Keratinocyte (primary cell): Measurements from ENCODE around the gene C11orf71. TPM values are rescaled to one million over a fixed set of nuclear protein-coding genes. Genes with fewer than 3 reads are reported as not detected.
A peak's percentile ranks its signal among the peaks of the same experiment; 100 is the strongest.

Experiments
- DNase-seq: peaks from one replicate; pipeline ENCODE4 v3.0.0-alpha.2; 2011; ENCODE audit warnings: low read depth, missing footprints, low spot score
- FAIRE-seq: peaks from 2 replicates; lab custom pipeline; 2011; peaks lifted over from hg19 to GRCh38; lab: Jason Lieb, UNC
- H2AFZ ChIP-seq: 2 replicates; pipeline ENCODE4 v1.6.0; 2012; ENCODE audit warnings: low read length, control low read depth, inconsistent platforms; ENCODE audit not compliant: control insufficient read depth
- H3K27ac ChIP-seq: 2 replicates; pipeline ENCODE4 v1.5.1; 2011; ENCODE audit warnings: low read length; ENCODE audit not compliant: control insufficient read depth, insufficient read depth
- H3K27me3 ChIP-seq: 3 replicates; pipeline ENCODE4 v1.6.0; 2011; ENCODE audit warnings: low read length; ENCODE audit not compliant: control insufficient read depth, insufficient read depth; ENCODE audit errors: extremely low read depth
- H3K36me3 ChIP-seq, 2 experiments: 2 replicates in 1 of 2; 3 replicates in 1 of 2; pipeline ENCODE4 v1.5.1; 2011; ENCODE audit warnings: low read length in 2 of 2, mild to moderate bottlenecking in 1 of 2; ENCODE audit not compliant: control insufficient read depth in 2 of 2, insufficient read depth in 2 of 2; ENCODE audit errors: extremely low read depth in 1 of 2
- H3K4me1 ChIP-seq: 3 replicates; pipeline ENCODE4 v1.5.1; 2011; ENCODE audit warnings: low read length; ENCODE audit not compliant: control insufficient read depth, insufficient read depth; ENCODE audit errors: extremely low read depth
- H3K4me2 ChIP-seq: 3 replicates; pipeline ENCODE4 v1.6.0; 2011; ENCODE audit warnings: low read depth, low read length; ENCODE audit not compliant: control insufficient read depth, insufficient read depth; ENCODE audit errors: extremely low read depth
- H3K4me3 ChIP-seq, 3 experiments: fragments of 200-600 bp in 1 of 3; sonication (generic) in 1 of 3; 2 replicates in 2 of 3; 3 replicates in 1 of 3; pipeline ENCODE4 v1.5.1; 2011 to 2016; ENCODE audit warnings: low read length in 3 of 3, mild to moderate bottlenecking in 3 of 3, control low read depth in 2 of 3, inconsistent platforms in 1 of 3, low read depth in 1 of 3, mixed read lengths in 1 of 3, mixed run types in 1 of 3, moderate library complexity in 1 of 3; ENCODE audit not compliant: control insufficient read depth in 2 of 3, insufficient read depth in 2 of 3; ENCODE audit errors: extremely low read depth in 1 of 3
- H3K79me2 ChIP-seq: 2 replicates; pipeline ENCODE4 v1.6.0; 2012; ENCODE audit warnings: low read length; ENCODE audit not compliant: control insufficient read depth, insufficient read depth
- H3K9ac ChIP-seq: 3 replicates; pipeline ENCODE4 v1.6.0; 2011; ENCODE audit warnings: low read length; ENCODE audit not compliant: control insufficient read depth, insufficient read depth; ENCODE audit errors: extremely low read depth
- H3K9me1 ChIP-seq: 3 replicates; pipeline ENCODE4 v1.6.0; 2011; ENCODE audit warnings: low read length; ENCODE audit not compliant: control insufficient read depth, insufficient read depth; ENCODE audit errors: extremely low read depth
- H3K9me3 ChIP-seq: 2 replicates; pipeline ENCODE4 v1.5.1; 2012; ENCODE audit warnings: low read depth, low read length; ENCODE audit not compliant: control insufficient read depth
- H4K20me1 ChIP-seq: 3 replicates; pipeline ENCODE4 v1.6.0; 2011; ENCODE audit warnings: low read length; ENCODE audit not compliant: control insufficient read depth, insufficient read depth; ENCODE audit errors: extremely low read depth
- CTCF ChIP-seq, 3 experiments: IDR thresholded peaks in 1 of 3; conservative IDR thresholded peaks in 1 of 3; optimal IDR thresholded peaks in 1 of 3; 2 replicates in 2 of 3; 3 replicates in 1 of 3; pipeline versions ENCODE3 to v1.5.1; 2011; ENCODE audit warnings: low read length in 3 of 3, mild to moderate bottlenecking in 3 of 3, moderate library complexity in 2 of 3, control low read depth in 1 of 3, inconsistent platforms in 1 of 3; ENCODE audit not compliant: insufficient read depth in 2 of 3; ENCODE audit errors: extremely low read depth in 1 of 3
- EZH2 ChIP-seq: IDR thresholded peaks from one replicate; pipeline ENCODE4 v1.6.1; 2012; ENCODE audit warnings: inconsistent platforms, mild to moderate bottlenecking, low read length, moderate library complexity
- dilution Hi-C: fragments of 300-500 bp; cut with MboI; formaldehyde crosslinking; loops from one replicate; pipeline ENCODE4 v1.7.0; 2020; ENCODE audit warnings: low sequenced_read_pairs; ENCODE audit not compliant: extremely low pct_ligation_motif_present
- polyA plus RNA-seq, 5 experiments: library from polyadenylated mRNA; depleted of rRNA in 3 of 5; stranded (reverse) in 3 of 5; stranded (forward) in 1 of 5; unstranded in 1 of 5; fragments of >200 nt; gene quantifications; 1 replicate in 1 of 5; 2 replicates in 3 of 5; 3 replicates in 1 of 5; pipeline versions ENCODE4 v1.2.1 to v1.2.3, GENCODE V29; 2011 to 2012; ENCODE audit warnings: missing spikeins in 2 of 5, low read depth in 1 of 5, low replicate concordance in 1 of 5

C11orf71 gene
- polyA plus RNA-seq, 1 donor (not counting 4 experiments of a cell fraction or from before 2014, with no cell fraction given) = 2.1 TPM

- Histone ChIP-seq H4K20me1 (no peaks in the 10 kb centered on the region), H3K9me1 (no peaks in the 10 kb centered on the region), H3K36me3 (peaks cover 11 to 17% of the 10 kb centered on the region in 2 experiments), H2AFZ (no peak overlapping the region), H3K9me3 (no peaks in the 10 kb centered on the region), H3K27ac (no peak overlapping the region), H3K9ac (no peak overlapping the region), H3K4me1 (peaks cover 20% of the 10 kb centered on the region), H3K27me3 (no peaks in the 10 kb centered on the region), H3K79me2 (peaks cover 73% of the 10 kb centered on the region), H3K4me2 (no peak overlapping the region), H3K4me3 (no peak overlapping the region)
- dilution Hi-C loops = no loop called here
- FAIRE-seq (no peak), DNase-seq (no peak)
- TF ChIP-seq CTCF (optimal IDR thresholded peaks at IDR 0.05 in 1 of 3, IDR thresholded peaks at IDR 0.05 in 1 of 3, conservative IDR thresholded peaks at IDR 0.05 in 1 of 3; ENCODE audit: extremely low read depth in 1 of 3, insufficient read depth in 2 of 3, low read length in 3 of 3) (no peak), EZH2 (no peak)
Observed at GRCh38 chr11:114441921-114442320, 41.6 kb upstream of the C11orf71 start.

GRCh38 chr11:114440971-114441763 lies 40.9 kb upstream of the C11orf71 start:
- FAIRE-seq = no peak
- no peak for DNase-seq
- Histone ChIP-seq H3K27me3 (no peaks in the 10 kb centered on the region), H2AFZ (no peak overlapping the region), H4K20me1 (no peaks in the 10 kb centered on the region), H3K9ac (no peak overlapping the region), H3K4me3 (peak overlapping the region in 1 of 3 experiments; percentile 73), H3K4me2 (peak overlapping the region; percentile 70), H3K4me1 (peaks cover 20% of the 10 kb centered on the region), H3K9me1 (no peaks in the 10 kb centered on the region), H3K79me2 (peaks cover 68% of the 10 kb centered on the region), H3K9me3 (no peaks in the 10 kb centered on the region), H3K27ac (no peak overlapping the region), H3K36me3 (peaks cover 10 to 13% of the 10 kb centered on the region in 2 experiments)
- dilution Hi-C loops = no loop called here
- TF ChIP-seq CTCF (optimal IDR thresholded peaks at IDR 0.05 in 1 of 3, IDR thresholded peaks at IDR 0.05 in 1 of 3, conservative IDR thresholded peaks at IDR 0.05 in 1 of 3; ENCODE audit: extremely low read depth in 1 of 3, insufficient read depth in 2 of 3, low read length in 3 of 3) = no peak
- no peak for TF ChIP-seq EZH2
